Sigmoid colon (tissue), 4 donors: Measurements from ENCODE around the gene STAM2.
"Not testable (repeated sequence)": the region's sequence is repeated elsewhere in the genome, so short reads cannot be mapped to it uniquely, and the experiment has no call there.

Experiments
- CTCF ChIP-seq, 4 experiments: fragments of 450-650 bp in 3 of 4; fragments of 200-600 bp in 1 of 4; IDR thresholded peaks; one replicate each; pipeline ENCODE4 v1.5.1; 2016 to 2019; ENCODE audit warnings: antibody characterized with exemption in 4 of 4, mild to moderate bottlenecking in 3 of 4, moderate library complexity in 2 of 4
- POLR2A ChIP-seq, 2 donors: fragments of 450-650 bp; IDR thresholded peaks; one replicate each; pipeline ENCODE4 v1.6.1; 2016; ENCODE audit warnings: antibody characterized with exemption in 2 of 2, mild to moderate bottlenecking in 2 of 2, moderate library complexity in 2 of 2
- POLR2AphosphoS5 ChIP-seq, 4 donors: sonication (generic); formaldehyde crosslinking; IDR thresholded peaks; one replicate each; pipeline ENCODE4 v1.6.1; 2017; ENCODE audit warnings: antibody characterized with exemption in 4 of 4

DNA sequence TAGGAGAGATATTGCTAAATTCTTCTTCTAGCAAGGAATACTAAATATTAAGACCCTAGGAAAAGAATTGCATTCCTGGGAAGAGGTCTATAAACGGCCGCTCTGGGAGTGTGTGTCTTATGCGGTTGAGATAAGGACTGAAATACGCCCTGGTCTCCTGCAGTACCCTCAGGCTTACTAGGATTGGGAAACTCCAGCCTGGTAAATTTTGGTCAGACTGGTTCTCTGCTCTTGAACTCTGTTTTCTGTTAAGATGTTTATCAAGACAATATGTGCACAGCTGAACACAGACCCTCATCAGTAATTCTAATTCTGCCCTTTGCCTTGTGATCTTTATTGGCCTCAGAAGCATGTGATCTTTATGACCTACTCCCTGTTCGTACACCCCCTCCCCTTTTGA is 11.9 kb downstream of the STAM2 start:
- not testable (repeated sequence) for TF ChIP-seq POLR2AphosphoS5, CTCF, POLR2A (IDR thresholded peaks at IDR 0.05)
